NCI-H1694 (cell line): ENCODE data around the gene REM2.
A peak's percentile ranks its signal among the peaks of the same experiment; 100 is the strongest.
"Not testable (repeated sequence)": the region's sequence is repeated elsewhere in the genome, so short reads cannot be mapped to it uniquely, and the experiment has no call there.

ENCODE experiments used
- DNase-seq: peaks from one replicate; lab custom pipeline; 2025; lab: John Stamatoyannopoulos, UW

Gene REM2

DNA sequence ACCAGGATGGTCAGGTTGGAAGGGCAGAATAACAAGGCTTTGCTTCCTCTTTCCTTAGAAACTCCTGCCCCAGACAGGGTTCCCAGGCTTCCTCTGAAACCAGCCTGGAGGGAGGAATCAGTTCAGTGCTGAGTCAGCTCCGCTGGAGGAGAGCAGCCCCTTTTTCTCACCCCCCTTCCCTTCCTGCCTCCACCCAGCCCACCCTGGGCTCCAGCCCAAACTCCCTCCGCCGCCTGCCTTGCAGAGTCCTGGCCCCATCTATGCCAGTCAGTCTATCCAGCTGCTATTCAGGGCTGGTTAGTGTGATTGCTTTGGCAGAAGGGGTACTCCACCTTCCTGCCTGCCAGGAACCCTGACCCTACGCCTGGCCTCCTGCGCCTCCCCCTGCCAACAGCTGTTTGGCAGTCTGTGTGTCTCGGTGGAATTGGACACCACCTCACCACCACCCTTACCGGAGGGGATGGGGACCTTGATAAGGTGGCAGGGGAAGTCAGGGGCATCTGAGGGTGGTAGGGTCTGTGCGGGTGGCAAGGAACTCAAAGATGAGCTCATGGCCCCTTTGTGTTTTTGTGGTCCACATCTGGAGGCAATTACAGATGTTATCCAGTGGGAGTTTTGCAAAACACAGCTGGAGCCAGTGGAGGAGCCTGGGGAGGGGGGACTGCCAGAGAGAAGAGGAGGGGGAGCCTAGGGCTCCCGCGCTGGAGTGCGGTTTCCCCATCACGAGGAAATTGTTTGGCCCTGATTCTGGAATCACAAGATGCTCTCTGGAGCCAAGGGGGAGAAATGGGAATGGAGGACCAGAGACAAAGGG is 34.5 kb upstream of the REM2 start:
- peak; percentile 25 for DNase-seq

DNA sequence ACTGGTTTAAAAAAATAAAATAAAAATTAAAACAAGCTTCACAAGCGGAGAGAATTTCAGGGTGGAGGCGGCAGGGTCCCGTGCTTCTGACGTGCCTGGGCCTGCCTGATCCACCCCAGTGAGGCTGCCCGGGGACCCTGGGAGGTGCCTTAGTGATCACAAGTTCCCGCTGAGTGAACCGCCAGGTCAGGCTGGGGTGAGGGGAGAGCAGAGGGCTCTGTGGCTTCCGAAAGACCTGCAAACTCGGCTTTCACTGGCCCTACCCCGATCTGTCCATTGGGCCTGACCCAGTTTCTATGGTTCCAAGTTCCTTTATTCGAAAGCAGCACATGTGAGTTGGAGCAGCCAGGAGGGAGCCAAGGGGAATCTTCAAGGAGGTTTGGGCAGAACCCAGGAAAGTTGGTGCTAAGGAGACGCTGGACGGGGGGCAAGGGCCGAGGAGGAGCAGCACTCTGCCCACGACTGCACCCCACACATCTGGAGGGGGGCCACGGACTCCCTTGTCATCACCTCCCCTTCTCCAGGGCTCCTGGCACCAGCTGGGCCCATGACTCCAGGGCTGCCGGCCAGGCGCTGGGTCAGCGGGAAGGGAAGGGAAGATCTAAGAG is 33.7 kb upstream of the REM2 start:
- DNase-seq: no peak

DNA sequence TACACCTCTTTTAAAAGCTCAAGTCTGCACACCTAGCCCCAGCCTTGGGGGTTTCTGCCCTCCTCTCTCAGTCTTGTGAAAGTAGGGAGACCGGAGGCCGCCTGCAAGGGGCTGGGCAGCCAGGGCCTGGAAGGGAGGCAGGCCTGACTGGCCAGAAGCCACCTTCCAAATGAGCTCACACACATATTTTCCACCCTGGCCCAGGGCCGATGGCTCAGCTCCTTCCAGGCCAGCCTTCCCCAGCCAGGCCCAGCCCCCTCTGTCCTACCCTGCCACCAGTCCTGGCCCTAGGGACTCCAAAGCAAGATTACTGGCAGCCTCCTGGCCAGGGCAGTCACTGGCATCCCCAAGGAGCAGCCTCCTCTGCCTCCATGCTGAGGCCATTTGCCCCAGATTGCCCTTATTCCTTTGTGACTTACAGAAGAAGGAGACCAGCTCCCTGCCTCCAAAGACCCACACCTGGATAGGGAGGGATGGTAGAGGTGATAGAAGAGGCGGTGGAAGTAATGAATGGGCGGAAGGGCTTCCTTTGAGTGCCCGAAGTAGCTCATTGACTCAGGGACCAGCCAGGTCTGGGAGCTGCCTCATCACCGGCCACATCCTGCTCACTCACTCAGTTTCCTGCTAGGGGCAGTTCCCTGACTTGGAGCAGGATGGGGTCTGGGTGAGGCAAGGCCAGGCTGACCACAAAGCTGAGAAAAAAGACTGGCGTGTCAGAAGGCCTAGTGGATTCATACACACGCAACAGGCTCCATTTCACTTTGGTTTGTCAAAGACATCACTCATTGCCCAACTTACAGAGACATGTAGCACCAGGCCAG is 31.9 kb upstream of the REM2 start:
- DNase-seq: no peak

DNA sequence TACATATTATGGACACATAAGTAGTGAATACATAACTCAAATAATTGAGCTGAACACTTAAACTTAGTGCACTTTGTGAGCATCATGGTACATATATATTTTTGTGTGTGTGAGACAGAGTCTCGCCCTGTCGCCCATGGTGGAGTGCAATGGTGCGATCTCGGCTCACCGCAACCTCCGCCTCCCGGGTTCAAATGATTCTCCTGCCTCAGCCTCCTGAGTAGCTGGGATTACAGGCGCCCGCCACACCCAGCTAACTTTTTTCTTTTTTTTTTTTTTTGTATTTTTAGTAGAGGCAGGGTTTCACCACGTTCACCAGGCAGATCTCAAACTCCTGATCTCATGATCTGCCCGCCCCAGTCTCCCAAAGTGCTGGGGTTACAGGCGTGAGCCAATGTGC is 30.8 kb upstream of the REM2 start:
- DNase-seq: not testable (repeated sequence)

DNA sequence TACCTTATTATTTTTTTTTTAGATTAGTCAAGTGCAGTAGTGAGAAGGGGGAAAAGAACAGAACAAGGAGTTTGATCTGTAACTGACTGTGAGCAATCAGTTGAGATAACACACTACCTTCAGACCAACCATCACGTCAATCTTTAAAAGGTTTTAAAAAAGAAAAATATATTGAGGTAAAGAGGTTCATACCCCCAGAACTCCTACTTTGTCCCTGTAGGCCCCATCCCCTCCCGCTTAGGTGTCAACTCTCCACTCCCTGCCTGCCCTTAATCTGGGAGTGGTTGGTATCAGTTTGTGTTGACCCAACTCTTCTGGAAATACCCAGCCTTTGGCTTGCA is 30.5 kb upstream of the REM2 start:
- DNase-seq: no peak

DNA sequence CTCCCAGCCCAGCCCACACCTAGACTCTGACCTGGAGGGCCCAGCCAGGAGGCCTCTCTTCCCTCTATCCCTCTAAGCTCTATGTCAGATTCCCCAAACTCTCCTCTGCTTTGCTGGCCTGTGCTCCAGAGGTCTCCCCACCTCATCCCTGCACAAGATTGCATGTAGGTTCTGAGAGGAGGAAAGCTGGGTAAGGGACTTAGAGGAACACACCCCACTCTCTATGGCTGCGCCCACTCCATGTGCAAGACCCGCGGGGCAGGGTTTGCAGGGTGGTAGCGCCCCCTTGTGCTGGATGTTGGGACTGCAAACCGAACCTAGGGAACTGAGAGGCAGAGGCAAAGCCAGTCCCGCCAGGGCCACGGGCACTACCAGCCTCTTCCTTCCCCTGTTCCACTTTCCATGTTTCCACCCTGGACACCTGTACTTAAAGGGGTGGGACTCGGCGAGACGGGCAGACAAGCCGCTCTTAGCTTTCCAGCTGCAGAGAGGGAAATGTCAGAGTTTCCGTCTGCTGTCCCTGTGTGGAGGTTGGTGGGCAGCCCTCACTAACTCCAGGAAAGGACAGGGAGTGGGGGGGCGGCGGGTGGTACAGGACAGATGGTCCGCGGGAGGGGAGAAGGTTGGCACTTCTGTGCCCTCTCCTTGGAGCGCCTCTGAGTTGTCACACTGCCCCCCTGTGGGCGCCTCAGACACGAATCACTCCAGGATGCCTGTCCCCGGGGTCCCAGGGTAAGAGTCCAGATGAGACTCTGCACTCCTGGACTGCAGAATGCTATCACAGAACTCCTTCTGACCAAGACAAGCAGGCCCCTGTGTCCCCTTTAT is 29.9 kb upstream of the REM2 start:
- peak; percentile 94 for DNase-seq

DNA sequence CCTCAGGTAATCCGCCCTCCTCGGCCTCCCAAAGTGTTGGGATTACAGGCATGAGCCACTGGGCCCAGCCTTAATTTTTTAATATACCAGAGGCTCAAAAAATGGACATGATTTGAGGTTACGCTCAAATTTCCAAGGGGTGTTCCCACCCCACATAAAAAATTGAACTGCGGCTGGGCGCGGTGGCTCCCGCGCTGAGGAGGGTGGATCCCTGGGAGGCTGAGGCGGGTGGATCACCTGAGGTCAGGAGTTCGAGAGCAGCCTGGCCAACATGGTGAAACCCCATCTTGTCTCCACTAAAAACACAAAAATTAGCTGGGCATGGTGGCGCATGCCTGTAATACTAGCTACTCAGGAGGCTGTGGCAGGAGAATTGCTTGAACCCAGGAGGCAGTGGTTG is 28.7 kb upstream of the REM2 start:
- not testable (repeated sequence) for DNase-seq

DNA sequence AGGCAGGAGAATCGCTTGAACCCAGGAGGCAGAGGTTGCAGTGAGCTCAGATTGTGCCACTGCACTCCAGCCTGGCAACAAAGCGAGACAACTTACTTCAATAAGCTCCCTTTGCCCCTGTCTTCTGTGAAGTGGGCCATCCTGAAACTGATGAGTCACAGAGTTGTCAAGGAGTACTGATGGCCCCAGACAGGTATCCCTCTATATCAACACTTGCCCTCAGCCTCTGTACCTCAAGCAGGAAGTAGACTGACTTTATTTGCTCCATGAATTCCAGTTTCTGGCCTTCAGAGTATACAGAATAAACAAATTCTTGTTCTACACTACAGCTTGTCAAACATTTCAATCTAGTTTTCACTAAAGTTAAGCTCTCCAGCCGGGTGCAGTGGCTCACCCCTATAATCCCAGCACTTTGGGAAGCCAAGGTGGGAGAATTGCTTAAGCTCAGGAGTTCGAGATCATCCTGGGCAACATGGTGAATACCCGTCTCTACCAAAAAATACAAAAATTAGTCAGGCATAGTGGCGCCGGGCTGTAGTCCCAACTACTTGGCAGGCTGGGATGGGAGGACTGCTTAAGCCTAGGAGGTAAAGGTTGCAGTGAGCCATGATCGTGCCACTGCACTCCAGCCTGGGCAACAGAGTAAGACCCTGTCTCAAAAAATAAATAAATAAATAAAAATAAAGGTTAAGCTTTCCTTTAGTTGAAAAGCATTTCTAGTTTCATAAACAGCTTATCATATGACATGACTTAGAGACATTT is 27.9 kb upstream of the REM2 start:
- no peak for DNase-seq

DNA sequence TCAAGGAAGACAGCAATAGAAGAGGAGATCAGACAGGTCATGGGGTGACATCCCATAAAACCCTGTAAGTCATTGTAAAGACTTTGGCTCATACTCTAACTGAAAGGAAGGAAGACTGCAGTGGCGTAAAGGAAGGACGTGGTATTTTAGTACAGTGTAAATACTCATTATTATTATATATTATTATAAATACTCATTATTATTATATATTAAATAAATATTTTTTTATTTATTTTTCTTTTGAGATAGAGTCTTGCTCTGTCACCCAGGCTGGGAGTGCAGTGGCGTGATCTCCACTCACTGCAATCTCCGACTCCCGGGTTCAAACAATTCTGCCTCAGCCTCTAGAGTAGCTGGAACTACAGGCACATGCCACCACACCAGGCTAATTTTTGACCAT is 26.6 kb upstream of the REM2 start:
- no peak for DNase-seq

DNA sequence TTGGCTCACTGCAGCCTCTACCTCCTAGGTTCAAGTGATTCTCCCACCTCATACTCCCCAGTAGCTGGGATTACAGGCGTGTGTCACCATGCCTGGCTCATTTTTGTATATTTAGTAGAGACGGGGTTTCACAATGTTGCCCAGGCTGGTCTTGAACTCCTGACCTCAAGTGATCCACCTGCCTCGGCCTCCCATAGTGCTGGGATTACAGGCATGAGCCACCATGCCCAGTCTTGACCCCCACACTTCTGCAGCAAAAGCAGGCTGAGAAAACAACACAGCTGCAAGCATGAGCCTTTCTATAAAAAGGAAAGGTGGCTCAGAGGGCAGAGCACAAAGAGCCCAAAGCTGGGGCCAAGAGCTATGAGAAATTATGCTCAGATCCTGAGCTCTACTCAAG is 22.6 kb upstream of the REM2 start:
- DNase-seq: not testable (repeated sequence)

DNA sequence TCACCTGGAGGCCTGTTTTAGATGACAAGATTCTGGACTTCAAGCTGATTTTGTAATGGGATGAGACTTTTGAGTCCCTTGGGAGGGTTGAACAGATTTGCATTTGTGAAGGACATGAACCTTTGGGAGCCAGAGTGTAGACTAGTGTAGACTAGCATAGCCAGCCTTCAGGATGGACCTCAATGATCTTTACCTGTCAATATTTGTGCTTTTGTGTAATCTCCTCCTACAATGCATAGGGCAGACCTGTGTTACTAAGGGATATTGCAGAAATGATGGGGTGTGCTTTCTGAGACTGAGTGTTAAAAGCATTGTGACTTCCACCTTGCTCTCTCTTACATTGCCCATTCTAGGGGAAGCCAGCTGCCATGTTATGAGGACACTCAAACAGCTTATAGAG is 21.4 kb upstream of the REM2 start:
- DNase-seq: no peak

DNA sequence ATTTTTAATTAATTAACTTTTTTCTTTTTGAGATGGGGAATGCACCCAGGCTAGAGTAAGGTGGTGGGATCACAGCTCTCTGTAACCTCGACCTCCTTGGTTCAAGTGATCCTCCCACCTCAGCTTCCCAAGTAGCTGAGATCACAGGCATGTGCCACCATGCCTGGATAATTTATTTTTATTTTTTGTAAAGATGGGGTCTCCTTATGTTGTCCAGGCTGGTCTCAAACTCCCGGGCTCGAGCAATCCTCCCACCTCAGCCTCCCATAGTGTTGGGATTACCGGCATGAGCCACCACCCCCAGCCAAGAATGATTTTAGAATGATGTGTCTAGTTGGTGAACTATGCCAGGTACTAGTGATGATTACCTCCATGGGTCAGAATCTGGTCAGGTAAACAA is 18.0 kb upstream of the REM2 start:
- no peak for DNase-seq

DNA sequence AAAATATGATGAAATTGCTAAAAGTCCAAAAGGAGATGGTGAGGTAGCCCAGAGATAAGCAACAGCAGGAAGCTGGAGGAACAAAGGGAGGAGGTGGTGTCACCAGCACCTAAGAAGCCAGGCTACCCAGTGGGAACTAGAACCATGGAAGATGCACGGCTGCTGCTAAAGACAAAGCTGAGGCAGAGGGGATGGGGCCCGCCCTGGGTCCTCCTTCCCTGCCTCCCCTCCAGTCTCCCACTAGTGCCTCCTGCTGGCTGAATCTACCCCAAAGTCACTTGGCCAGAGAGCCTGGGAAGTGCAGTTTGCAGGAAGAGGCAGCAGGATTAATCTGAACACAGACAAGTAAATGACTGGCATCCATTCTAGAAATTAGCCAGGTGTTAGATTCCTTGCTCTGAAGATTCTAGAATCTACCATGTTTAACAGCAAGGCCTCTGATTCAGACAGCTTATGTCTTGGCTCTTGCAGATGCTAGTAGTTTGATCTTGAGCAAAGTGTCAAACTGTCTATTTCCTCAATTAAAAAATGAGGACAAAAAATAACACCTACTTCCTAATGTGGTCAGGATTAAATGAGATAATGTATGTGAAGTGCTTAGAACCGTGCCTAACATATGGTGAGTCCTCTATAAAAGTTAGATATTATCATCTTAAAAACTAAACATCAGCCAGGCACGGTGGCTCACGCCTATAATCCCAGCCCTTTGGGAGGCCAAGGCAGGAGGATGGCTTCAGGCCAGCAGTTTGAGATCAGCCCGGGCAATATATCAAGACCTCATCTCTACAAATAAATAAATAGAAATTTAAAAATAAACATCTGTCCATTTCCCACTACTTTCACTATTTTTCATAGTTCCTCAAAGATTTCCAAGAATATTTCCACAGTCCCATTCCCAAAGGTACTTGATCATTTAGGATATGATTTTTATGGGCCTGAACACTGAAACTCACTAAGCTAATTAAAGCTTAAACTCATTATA is 17.3 kb upstream of the REM2 start:
- no peak for DNase-seq

DNA sequence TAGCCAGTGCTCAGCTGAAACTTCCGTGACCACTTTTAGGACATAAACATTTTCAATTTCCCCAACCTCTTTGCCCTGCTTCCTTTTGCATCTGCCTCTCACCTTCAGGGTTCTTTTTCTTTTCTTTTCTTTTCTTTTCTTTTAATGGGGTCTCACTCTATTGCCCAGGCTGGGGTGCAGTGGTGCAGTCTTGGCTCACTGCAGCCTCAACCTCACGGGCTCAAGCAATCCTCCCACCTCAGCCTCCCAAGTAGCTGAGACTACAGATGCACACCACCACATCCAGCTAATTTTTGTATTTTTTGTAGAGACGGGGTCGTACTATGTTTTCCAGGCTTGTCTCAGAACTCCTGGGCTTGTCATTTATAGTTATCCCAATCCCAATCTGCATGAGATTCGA is 16.1 kb upstream of the REM2 start:
- DNase-seq: no peak

DNA sequence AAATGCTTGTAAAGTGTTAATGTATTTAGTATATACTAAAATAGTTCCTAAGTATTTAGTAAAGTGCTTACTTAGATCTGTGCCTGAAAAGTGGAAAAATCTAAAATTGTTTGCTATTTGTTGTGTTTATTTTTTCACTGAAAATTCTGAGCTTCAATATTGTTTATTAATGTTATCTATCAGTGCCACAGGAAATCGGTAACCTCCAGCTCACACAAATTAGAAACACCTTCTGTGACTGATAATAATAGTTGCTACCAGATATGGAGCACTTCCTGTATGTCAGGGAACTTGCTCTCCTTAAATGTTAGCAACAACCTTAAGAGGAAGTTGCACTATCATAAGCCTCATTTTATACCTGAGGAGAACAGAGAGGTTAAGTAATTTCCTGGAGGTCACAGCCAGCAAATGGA is 12.2 kb upstream of the REM2 start:
- DNase-seq: no peak

DNA sequence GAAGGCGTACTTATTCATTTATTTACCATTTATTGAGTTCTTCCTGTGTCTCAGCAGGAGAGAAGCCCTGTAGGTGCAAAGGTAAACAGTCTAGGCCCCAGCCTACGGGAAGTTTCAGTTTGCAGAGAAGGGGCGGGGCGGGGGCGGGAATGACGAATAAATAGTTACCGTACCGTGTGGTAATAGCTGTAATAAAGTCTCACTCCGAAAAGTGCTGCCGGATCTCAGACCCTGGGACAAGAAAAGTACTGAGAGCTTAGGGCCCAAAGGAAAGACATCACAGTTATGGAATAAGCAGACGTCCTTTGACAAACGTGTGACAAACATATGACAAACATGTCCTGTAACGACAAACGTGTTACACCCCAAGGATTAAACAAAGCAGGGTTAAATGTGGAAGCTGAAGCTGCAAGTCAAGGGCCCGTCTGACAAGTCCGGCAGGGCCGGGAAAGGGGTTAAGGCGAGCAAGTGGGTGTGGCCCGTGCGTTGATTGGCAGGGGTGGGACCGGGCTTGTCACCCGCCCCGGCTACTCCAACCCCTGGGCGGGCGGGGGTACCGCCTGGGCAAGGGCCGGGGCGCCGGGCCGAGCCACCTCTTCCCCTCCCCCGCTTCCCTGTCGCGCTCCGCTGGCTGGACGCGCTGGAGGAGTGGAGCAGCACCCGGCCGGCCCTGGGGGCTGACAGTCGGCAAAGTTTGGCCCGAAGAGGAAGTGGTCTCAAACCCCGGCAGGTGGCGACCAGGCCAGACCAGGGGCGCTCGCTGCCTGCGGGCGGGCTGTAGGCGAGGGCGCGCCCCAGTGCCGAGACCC is 11.6 kb upstream of the REM2 start, which contains the start of gene LRP10:
Gene LRP10, plus strand, starts transcription at position 517 of the 809 bp plus-strand sequence. CDS start 564 bp downstream, outside the sequence.
- DNase-seq: peak; percentile 31

DNA sequence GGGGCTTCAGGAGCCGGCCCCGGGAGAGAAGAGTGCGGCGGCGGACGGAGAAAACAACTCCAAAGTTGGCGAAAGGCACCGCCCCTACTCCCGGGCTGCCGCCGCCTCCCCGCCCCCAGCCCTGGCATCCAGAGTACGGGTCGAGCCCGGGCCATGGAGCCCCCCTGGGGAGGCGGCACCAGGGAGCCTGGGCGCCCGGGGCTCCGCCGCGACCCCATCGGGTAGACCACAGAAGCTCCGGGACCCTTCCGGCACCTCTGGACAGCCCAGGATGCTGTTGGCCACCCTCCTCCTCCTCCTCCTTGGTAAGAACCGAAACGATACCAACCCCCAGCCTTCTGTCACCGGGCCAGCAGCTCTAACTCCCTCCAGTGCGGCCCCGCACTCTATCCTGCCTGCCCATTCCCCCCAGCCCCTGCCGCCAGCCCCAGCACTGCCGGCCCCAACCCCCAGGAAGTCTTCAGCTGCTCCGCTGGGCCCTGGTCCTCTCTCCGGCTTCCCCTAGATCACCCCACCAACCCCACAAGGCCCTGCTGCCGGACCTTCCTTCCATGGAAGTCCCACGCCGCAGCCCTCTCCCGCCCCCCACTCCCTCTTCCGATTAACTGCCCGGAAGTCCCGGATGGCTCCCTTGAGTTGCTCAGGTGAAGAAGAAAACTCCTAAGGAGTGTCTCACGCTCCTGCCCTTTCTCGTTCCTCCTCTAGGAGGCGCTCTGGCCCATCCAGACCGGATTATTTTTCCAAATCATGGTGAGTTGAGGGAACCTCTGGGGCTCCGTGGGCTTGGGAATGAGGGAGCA is 10.8 kb upstream of the REM2 start:
- DNase-seq: peak; percentile 92

DNA sequence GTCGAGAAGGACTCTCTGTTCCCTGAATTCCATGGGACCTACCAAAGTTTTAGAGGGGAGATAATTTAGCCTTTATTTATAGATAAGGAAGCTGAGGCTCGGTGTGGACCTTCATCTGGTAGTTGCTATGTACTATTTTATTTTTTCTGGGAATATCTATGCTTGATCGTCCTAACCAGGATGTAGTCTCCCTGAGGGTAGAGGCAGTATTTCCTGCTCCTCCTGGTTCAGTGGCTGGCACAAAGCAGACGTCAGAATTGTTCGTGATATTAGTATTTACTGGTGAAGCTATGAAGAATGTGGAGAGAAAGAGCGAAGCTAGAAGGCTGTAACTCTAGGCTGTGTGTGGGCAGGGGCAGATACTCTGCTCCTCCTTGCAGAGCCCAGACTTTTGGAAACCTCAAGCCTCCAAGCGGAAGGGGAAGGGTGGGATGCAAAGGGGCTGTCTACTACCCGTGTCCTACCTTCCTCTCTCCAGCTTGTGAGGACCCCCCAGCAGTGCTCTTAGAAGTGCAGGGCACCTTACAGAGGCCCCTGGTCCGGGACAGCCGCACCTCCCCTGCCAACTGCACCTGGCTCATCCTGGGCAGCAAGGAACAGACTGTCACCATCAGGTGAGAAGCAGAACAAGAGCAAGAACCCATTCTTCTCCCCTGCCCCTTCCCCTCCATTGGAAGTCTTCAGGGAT is 10.0 kb upstream of the REM2 start:
- DNase-seq: no peak
